Left hindlimb (tissue), 1 donor: Measurements from ENCODE around the gene NCAM2.
"Not testable (repeated sequence)": the region's sequence is repeated elsewhere in the genome, so short reads cannot be mapped to it uniquely, and the experiment has no call there.

Experiments used
- DNase-seq: peaks from one replicate; pipeline ENCODE4 v3.0.0-alpha.2; 2018

Gene NCAM2

DNA sequence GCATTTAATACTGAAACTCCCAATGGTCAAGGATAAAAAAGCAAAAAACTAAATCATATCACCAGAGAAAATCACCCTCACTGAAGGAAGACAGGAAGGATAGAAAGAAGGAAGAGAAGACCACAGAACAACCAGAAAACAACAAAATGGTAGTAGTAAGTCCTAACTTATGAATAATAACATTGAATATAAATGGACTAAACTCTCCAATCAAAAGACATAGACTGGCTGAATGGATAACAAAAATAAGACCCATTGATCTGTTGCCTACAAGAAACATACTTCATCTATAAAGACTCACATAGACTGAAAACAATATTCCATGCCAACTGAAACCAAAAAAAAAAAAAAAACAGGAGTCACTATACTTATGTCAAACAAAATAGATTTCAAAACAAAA lies 347.7 kb downstream of the NCAM2 start:
- DNase-seq = no peak

DNA sequence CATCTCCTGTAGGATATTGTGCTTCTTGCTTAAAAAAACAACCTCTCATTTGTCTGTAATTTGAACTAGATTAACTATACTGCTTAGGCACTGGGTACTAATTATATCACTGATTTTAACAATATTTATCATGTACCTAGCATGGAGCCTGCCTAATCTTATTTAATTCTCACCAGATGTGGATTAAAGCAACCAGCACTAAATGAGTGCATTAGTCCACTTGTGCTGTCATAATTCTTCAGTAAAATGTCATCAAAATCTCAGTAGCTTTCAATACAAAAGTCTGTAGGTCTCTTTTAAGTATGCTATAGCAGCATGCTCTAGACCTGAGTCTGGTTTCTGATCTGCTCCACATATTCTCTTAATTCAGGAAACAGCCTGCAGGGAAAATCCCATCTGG lies 368.1 kb downstream of the NCAM2 start:
- no peak for DNase-seq

GRCh38 chr21:21367583-21367982 lies 369.4 kb downstream of the NCAM2 start:
- no peak for DNase-seq

GRCh38 chr21:21373969-21374368 lies 375.8 kb downstream of the NCAM2 start:
- DNase-seq = no peak

DNA sequence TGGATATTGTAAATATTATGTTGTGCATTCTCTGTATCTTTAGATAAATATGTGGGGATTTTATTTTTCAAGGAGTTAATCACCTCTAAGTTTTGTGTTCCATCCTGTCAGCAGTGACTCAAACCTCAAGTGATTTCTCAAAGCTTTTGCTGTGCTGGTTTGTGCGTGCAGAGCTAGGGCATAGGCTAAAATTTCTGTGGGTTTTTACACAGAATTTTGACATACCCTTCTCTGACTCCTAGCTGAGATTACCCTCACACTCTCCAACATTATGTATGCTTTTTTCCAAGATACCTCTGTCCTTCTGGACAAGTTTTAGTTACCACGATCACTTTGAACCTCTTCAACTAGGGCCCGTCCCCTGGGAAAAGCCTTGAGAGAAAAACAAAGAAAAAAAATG lies 384.9 kb downstream of the NCAM2 start:
- no peak for DNase-seq

- DNase-seq = no peak
Observed at GRCh38 chr21:21384977-21385376, 386.8 kb downstream of the NCAM2 start.

GRCh38 chr21:21385404-21385803 lies 387.2 kb downstream of the NCAM2 start:
- no peak for DNase-seq

GRCh38 chr21:21387916-21388315 lies 389.7 kb downstream of the NCAM2 start:
- DNase-seq = no peak

DNA sequence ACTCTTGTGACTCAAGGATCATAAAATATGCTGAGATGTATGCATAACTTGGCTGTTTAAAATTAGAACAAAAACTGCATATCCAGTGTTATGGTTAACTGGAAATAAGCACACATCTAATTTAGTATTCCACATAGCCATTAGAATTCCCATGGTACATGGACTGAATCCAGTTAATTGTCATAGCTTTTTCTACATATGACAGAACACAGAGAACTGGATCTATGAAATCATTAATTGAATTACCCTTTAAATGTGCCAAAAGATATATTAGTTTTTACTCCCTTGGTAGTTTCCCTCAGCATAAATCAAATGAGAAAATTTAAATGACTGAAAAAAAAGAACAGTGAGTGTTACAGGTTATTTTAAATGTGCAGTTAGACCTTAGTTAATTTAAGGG lies 395.9 kb downstream of the NCAM2 start:
- DNase-seq = no peak

DNA sequence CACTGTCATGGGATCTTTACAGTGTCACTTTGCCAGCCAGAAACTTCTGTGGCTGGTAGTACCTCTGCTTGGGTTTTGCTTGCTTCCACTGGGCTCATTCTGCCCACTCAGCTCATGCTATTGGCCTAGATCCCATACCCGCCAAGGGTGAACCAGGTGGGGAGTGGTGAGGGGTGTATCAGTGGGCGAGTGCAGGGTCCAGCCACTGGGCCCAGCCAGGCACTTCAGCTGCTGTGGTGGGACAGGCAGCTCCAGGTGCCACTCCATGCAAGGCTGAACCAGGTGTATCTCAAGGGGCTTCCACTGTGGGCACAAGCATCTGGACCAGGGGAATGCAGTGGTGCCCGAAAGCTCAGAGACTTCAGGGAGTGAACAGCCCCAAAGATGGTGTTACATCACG lies 398.2 kb downstream of the NCAM2 start:
- DNase-seq = no peak

DNA sequence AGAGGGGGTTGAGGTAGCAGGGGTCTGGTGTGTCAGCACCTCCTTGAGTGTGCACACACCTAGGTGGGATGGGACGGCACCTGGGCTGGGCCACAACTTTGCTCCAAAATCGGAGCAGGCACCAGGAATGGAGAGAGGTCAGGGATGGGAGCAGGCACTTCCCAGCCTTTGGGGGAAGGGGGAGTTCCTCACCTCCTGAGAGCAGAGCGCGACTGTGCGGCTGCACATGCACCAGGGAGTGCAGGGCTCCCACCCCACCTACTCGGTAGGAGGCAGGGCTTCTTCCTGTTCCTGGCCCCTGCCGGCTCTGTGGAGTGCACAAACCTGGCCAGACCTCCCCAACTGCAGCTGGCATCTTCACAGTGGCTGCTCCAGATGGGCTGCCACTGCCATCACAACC lies 399.3 kb downstream of the NCAM2 start:
- DNase-seq = no peak

DNA sequence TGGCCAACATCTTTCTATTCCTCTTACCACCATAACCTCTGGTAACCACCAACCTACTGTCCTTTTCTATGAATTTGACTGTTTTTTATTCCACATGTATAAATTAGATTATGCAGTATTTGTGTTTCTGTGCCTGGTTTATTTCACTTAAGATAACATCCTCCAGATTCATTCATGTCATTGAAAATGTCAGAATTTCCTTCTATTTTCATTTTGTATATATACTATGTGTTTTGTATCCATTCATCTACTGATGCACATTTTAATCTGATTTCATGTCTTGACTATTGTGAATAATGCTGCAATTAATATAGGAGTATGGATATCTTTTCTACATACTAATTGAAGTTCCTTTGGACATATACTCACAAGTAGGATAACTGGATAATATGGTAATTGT lies 403.2 kb downstream of the NCAM2 start:
- no peak for DNase-seq

DNA sequence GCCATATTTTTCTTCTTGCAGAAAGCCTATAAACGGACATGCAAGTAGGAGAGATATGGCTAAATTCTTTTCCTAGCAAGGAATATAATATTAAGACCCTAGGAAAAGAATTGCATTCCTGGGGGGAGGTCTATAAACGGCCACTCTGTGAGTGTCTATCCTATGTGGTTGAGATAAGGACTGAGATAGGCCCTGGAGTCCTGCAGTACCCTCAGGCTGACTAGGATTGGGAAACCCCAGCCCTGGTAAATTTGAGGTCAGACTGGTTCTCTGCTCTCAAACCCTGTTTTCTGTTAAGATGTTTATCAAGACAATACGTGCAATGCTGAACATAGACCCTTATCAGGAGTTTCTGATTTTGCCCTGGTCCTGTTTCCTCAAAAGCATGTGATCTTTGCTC lies 404.0 kb downstream of the NCAM2 start:
- not testable (repeated sequence) for DNase-seq

- DNase-seq = not testable (repeated sequence)
Observed at GRCh38 chr21:21404261-21404660, 406.1 kb downstream of the NCAM2 start.

DNA sequence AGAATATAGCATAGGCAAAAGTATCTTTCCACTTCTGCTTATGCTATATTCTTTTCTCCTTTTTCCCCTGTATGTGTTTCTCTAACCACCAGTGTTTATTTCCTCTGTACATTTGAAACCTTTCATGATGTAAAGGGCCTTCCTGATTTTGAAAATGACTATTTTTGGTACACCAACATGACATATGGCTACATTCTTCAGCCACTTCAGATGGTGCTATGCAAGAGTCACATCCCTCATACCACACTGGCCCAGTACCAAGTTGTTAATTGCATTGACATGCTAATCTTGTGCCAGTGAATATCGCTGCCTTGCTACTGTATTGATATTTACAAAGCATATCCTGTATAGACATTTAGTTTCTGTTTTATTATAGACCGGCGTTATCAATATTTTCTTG lies 408.7 kb downstream of the NCAM2 start:
- DNase-seq = no peak

DNA sequence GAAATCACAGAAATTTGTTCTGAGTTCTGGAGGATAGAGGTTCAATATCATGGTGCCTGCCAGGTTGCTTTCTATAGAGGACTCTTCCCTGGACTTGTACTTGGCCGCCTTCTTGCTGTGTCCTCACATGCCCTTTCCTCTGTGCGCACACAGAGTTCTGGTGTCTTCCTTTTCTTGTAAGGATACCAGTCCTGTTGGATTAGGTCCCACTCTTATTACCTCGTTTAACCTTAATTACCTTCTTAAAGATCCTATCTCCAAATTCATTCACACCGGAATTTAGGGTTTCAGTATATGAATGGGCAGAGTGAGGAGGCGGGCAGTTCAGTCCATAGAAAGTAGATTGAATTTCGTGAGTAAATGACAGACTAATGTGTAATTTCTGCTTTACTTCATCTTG lies 413.9 kb downstream of the NCAM2 start:
- no peak for DNase-seq

DNA sequence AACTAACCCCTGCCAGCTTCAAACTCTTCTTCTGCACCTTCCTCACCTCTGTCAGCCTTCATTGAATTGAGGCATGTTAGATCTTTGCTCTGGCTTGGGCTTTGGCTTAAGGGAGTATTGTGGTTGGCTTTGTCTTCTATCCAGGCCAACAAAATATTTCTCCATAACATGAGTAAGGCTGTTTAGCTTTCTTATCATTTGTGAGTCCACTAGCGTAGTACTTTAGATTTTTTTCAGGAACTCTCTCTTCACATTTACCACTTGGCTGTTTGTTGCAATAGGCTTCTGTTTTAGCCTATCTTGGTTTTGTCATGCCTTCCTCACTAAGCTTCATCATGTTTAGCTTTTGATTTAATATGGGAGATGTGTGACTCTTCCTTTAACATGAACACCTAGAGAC lies 417.5 kb downstream of the NCAM2 start:
- no peak for DNase-seq

DNA sequence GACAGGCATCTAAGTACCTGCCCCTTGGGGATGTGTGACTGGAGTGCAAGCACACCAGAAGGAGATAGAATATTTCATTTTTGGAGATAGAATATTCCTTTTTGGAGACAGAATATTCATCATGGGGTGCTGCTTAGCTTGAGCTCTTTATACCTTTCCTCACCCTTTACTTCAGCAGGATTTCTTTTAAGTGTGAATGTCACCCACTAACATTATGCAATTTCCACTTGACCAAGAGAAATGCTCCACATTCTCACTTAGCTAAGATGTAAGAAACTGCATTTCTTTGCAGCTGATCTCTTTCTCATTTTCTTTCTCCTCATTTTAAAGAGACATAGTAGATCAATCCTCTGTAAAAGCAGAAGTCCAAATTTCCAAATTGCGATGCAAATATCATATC lies 436.7 kb downstream of the NCAM2 start:
- DNase-seq = no peak

DNA sequence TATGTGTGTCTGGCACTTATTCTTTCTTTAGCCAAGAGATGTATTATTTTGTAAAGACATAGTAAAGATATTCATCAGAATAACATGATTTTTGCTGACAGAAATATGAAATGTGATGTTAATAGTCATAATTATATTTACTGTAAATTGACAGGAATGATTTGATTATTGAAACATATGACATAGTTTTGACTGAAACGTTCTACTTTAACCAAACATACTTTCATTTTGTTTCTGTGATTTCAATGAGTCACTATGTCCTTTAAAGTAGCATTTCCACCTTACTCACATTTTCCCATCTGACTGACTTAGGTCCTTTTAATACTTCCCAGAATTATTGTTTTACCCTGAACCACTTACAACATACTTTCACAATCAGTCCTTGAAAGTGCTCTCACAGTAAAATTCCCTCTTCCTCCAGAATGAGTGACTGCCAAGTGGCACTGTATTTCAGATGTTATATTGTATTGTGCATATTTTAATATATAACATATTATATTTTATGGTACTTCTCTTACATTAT lies 437.9 kb downstream of the NCAM2 start:
- no peak for DNase-seq

DNA sequence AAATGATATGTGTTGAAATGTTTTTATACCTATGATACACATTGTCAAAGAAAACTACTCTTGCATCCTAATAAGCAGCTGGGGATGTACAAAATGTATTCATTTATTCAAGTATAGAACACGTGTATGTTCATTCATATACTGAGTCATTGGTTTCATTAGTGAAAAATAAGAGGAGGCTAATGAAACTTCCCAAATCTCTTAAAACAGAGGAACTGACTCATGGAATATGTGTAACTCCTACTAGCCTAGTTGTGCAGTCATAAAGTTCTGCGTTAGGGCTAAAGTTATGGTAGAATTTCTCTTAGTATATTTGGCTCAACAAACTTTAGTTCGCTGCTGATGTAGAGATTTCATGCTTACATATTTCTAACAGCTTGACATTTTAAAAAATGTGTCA lies 441.6 kb downstream of the NCAM2 start:
- DNase-seq = no peak

- no peak for DNase-seq
Observed at GRCh38 chr21:21457077-21457476, 458.9 kb downstream of the NCAM2 start.

- DNase-seq = no peak
Observed at GRCh38 chr21:21458124-21458631, 460.0 kb downstream of the NCAM2 start.

- no peak for DNase-seq
Observed at GRCh38 chr21:21460979-21461378, 462.8 kb downstream of the NCAM2 start.

GRCh38 chr21:21463456-21463855 lies 465.2 kb downstream of the NCAM2 start:
- no peak for DNase-seq

DNA sequence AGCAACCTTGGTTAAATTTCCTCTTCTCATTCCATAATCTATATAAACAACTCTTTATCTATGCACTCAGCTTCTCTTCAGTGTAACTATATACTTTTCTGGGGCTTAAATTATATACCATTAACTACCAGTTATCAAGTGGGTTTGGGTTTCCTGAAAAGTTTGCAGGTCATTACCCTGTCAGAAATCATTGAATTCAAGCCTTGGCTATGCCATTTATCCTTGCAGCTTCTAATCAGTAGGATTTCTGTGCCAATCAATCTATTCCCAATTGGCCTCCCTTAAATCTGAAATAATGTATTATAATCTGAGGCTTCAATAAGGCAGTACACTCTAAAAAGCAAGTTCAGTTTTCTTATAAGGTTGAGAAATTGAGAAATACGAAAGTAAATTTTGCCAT lies 466.5 kb downstream of the NCAM2 start:
- no peak for DNase-seq

- DNase-seq = no peak
Observed at GRCh38 chr21:21466752-21467151, 468.5 kb downstream of the NCAM2 start.
